Measurements from ENCODE around the gene F2RL3. TPM values are rescaled to one million over a fixed set of nuclear protein-coding genes. Genes with fewer than 3 reads are reported as not detected.
A peak's percentile ranks its signal among the peaks of the same experiment; 100 is the strongest.

Gene F2RL3
- polyA plus RNA-seq, 2 donors: 0.31 to 1.5 TPM

- Histone ChIP-seq H3K27me3 (ENCODE audit: control insufficient read depth in 1 of 2, insufficient read depth in 2 of 2, low read length in 2 of 2) (no peaks in the 10 kb centered on the region), H3K9me3 (ENCODE audit: control insufficient read depth in 2 of 2, insufficient read depth in 1 of 2, low read depth in 1 of 2, low read length in 1 of 2) (peaks cover 10 to 28% of the 10 kb centered on the region in 2 donors), H3K4me1 (ENCODE audit: control insufficient read depth in 2 of 2, insufficient read depth in 2 of 2, low read length in 1 of 2) (peaks cover 0 to 8% of the 10 kb centered on the region in 2 donors), H3K4me3 (ENCODE audit: low read depth in 1 of 2, low read length in 2 of 2) (no peak overlapping the region), H3K36me3 (ENCODE audit: control insufficient read depth in 2 of 2, insufficient read depth in 2 of 2, low read length in 1 of 2) (peaks cover 15 to 45% of the 10 kb centered on the region in 2 donors), H3K27ac (ENCODE audit: low read depth in 2 of 2, low read length in 1 of 2) (no peak overlapping the region)
- WGBS, 2 donors: 92% methylated on average over 8 of the region's 8 CpGs
Observed at GRCh38 chr19:16880884-16881554, 7.8 kb upstream of the F2RL3 start.

- Histone ChIP-seq H3K36me3 (ENCODE audit: control insufficient read depth in 2 of 2, insufficient read depth in 2 of 2, low read length in 1 of 2) (peaks cover 11 to 34% of the 10 kb centered on the region in 2 donors), H3K27me3 (ENCODE audit: control insufficient read depth in 1 of 2, insufficient read depth in 2 of 2, low read length in 2 of 2) (no peaks in the 10 kb centered on the region), H3K4me1 (ENCODE audit: control insufficient read depth in 2 of 2, insufficient read depth in 2 of 2, low read length in 1 of 2) (peaks cover 0 to 8% of the 10 kb centered on the region in 2 donors), H3K27ac (ENCODE audit: low read depth in 2 of 2, low read length in 1 of 2) (no peak overlapping the region), H3K4me3 (ENCODE audit: low read depth in 1 of 2, low read length in 2 of 2) (no peak overlapping the region), H3K9me3 (ENCODE audit: control insufficient read depth in 2 of 2, insufficient read depth in 1 of 2, low read depth in 1 of 2, low read length in 1 of 2) (peaks cover 10 to 26% of the 10 kb centered on the region in 2 donors)
- WGBS, 2 donors: 92% methylated on average over 3 of the region's 3 CpGs
Observed at GRCh38 chr19:16882146-16882545, 6.7 kb upstream of the F2RL3 start.

- Histone ChIP-seq H3K27me3 (ENCODE audit: control insufficient read depth in 1 of 2, insufficient read depth in 2 of 2, low read length in 2 of 2) (no peaks in the 10 kb centered on the region), H3K9me3 (ENCODE audit: control insufficient read depth in 2 of 2, insufficient read depth in 1 of 2, low read depth in 1 of 2, low read length in 1 of 2) (peaks cover 10 to 26% of the 10 kb centered on the region in 2 donors), H3K36me3 (ENCODE audit: control insufficient read depth in 2 of 2, insufficient read depth in 2 of 2, low read length in 1 of 2) (peaks cover 7 to 20% of the 10 kb centered on the region in 2 donors), H3K4me1 (ENCODE audit: control insufficient read depth in 2 of 2, insufficient read depth in 2 of 2, low read length in 1 of 2) (no peaks in the 10 kb centered on the region), H3K4me3 (ENCODE audit: low read depth in 1 of 2, low read length in 2 of 2) (no peak overlapping the region), H3K27ac (ENCODE audit: low read depth in 2 of 2, low read length in 1 of 2) (no peak overlapping the region)
- 50 to 57% methylated on average over 3 of the region's 3 CpGs for WGBS, 2 donors
Observed at GRCh38 chr19:16883522-16883921, 5.3 kb upstream of the F2RL3 start.

- Histone ChIP-seq H3K4me3 (ENCODE audit: low read depth in 1 of 2, low read length in 2 of 2) (no peak overlapping the region), H3K4me1 (ENCODE audit: control insufficient read depth in 2 of 2, insufficient read depth in 2 of 2, low read length in 1 of 2) (no peaks in the 10 kb centered on the region), H3K27ac (ENCODE audit: low read depth in 2 of 2, low read length in 1 of 2) (no peak overlapping the region), H3K27me3 (ENCODE audit: control insufficient read depth in 1 of 2, insufficient read depth in 2 of 2, low read length in 2 of 2) (no peaks in the 10 kb centered on the region), H3K9me3 (ENCODE audit: control insufficient read depth in 2 of 2, insufficient read depth in 1 of 2, low read depth in 1 of 2, low read length in 1 of 2) (peaks cover 7 to 26% of the 10 kb centered on the region in 2 donors), H3K36me3 (ENCODE audit: control insufficient read depth in 2 of 2, insufficient read depth in 2 of 2, low read length in 1 of 2) (peaks cover 0 to 6% of the 10 kb centered on the region in 2 donors)
- 50 to 56% methylated on average over 5 of the region's 5 CpGs for WGBS, 2 donors
Observed at GRCh38 chr19:16885166-16885565, 3.6 kb upstream of the F2RL3 start.

- Histone ChIP-seq H3K36me3 (ENCODE audit: control insufficient read depth in 2 of 2, insufficient read depth in 2 of 2, low read length in 1 of 2) (no peaks in the 10 kb centered on the region), H3K4me1 (ENCODE audit: control insufficient read depth in 2 of 2, insufficient read depth in 2 of 2, low read length in 1 of 2) (no peaks in the 10 kb centered on the region), H3K27me3 (ENCODE audit: control insufficient read depth in 1 of 2, insufficient read depth in 2 of 2, low read length in 2 of 2) (no peaks in the 10 kb centered on the region), H3K27ac (ENCODE audit: low read depth in 2 of 2, low read length in 1 of 2) (no peak overlapping the region), H3K9me3 (ENCODE audit: control insufficient read depth in 2 of 2, insufficient read depth in 1 of 2, low read depth in 1 of 2, low read length in 1 of 2) (peaks cover 4 to 15% of the 10 kb centered on the region in 2 donors), H3K4me3 (ENCODE audit: low read depth in 1 of 2, low read length in 2 of 2) (no peak overlapping the region)
- WGBS, 2 donors: 65 to 69% methylated on average over 20 of the region's 20 CpGs
Observed at GRCh38 chr19:16886305-16886880, 2.4 kb upstream of the F2RL3 start.

GRCh38 chr19:16887353-16888265, 1.2 kb upstream of the F2RL3 start:
- 64 to 67% methylated on average over 17 of the region's 17 CpGs for WGBS, 2 donors
- Histone ChIP-seq H3K27me3 (ENCODE audit: control insufficient read depth in 1 of 2, insufficient read depth in 2 of 2, low read length in 2 of 2) (no peaks in the 10 kb centered on the region), H3K4me3 (ENCODE audit: low read depth in 1 of 2, low read length in 2 of 2) (no peak overlapping the region), H3K4me1 (ENCODE audit: control insufficient read depth in 2 of 2, insufficient read depth in 2 of 2, low read length in 1 of 2) (no peaks in the 10 kb centered on the region), H3K36me3 (ENCODE audit: control insufficient read depth in 2 of 2, insufficient read depth in 2 of 2, low read length in 1 of 2) (no peaks in the 10 kb centered on the region), H3K9me3 (ENCODE audit: control insufficient read depth in 2 of 2, insufficient read depth in 1 of 2, low read depth in 1 of 2, low read length in 1 of 2) (peaks cover 4 to 9% of the 10 kb centered on the region in 2 donors), H3K27ac (ENCODE audit: low read depth in 2 of 2, low read length in 1 of 2) (peak overlapping the region in 1 of 2 donors; percentile 52)

GRCh38 chr19:16889366-16889882, 625 bp downstream of the F2RL3 start:
- no peaks in the 10 kb centered on the region for H3K9me3 ChIP-seq (ENCODE audit: control insufficient read depth in 2 of 2, insufficient read depth in 1 of 2, low read depth in 1 of 2, low read length in 1 of 2)
- no peaks in the 10 kb centered on the region for H3K36me3 ChIP-seq (ENCODE audit: control insufficient read depth in 2 of 2, insufficient read depth in 2 of 2, low read length in 1 of 2)
- H3K27me3 ChIP-seq (ENCODE audit: control insufficient read depth in 1 of 2, insufficient read depth in 2 of 2, low read length in 2 of 2): no peaks in the 10 kb centered on the region
- H3K4me3 ChIP-seq (ENCODE audit: low read depth in 1 of 2, low read length in 2 of 2): no peak overlapping the region
- H3K4me1 ChIP-seq (ENCODE audit: control insufficient read depth in 2 of 2, insufficient read depth in 2 of 2, low read length in 1 of 2): no peaks in the 10 kb centered on the region
- H3K27ac ChIP-seq (ENCODE audit: low read depth in 2 of 2, low read length in 1 of 2): no peak overlapping the region
- WGBS, 2 donors: 55% methylated on average over 22 of the region's 22 CpGs

- no peak overlapping the region for H3K4me3 ChIP-seq (ENCODE audit: low read depth in 1 of 2, low read length in 2 of 2)
- 93 to 94% methylated on average over 48 of the region's 48 CpGs for WGBS, 2 donors
- H3K27me3 ChIP-seq (ENCODE audit: control insufficient read depth in 1 of 2, insufficient read depth in 2 of 2, low read length in 2 of 2): no peaks in the 10 kb centered on the region
- no peaks in the 10 kb centered on the region for H3K9me3 ChIP-seq (ENCODE audit: control insufficient read depth in 2 of 2, insufficient read depth in 1 of 2, low read depth in 1 of 2, low read length in 1 of 2)
- H3K4me1 ChIP-seq (ENCODE audit: control insufficient read depth in 2 of 2, insufficient read depth in 2 of 2, low read length in 1 of 2): no peaks in the 10 kb centered on the region
- H3K27ac ChIP-seq (ENCODE audit: low read depth in 2 of 2, low read length in 1 of 2): no peak overlapping the region
- H3K36me3 ChIP-seq (ENCODE audit: control insufficient read depth in 2 of 2, insufficient read depth in 2 of 2, low read length in 1 of 2): no peaks in the 10 kb centered on the region
Observed at GRCh38 chr19:16889883-16890460, 1.2 kb downstream of the F2RL3 start.

Measured in esophagus (tissue), 2 donors.